K562 (cell line): ENCODE measurements around the gene XBP1. TPM values are rescaled to one million over a fixed set of nuclear protein-coding genes. Genes with fewer than 3 reads are reported as not detected.
A peak's percentile ranks its signal among the peaks of the same experiment; 100 is the strongest.

Source experiments
- ARID3A ChIP-seq: IDR thresholded peaks from 2 replicates; pipeline ENCODE4 v1.6.1; 2012; ENCODE audit warnings: low read depth, low read length, improper control_type of control experiment, borderline replicate concordance
- CBX1 ChIP-seq: sonication (generic); IDR thresholded peaks from 2 replicates; pipeline ENCODE4 v1.6.1; 2016; ENCODE audit warnings: antibody characterized with exemption, low read depth, mild to moderate bottlenecking
- HOMEZ ChIP-seq: fragments of 250-450 bp; sonication (Bioruptor Pico); IDR thresholded peaks from 2 replicates; pipeline ENCODE4 v1.4.0; 2020; ENCODE audit warnings: mild to moderate bottlenecking, moderate library complexity
- ILF3 ChIP-seq: fragments of 450-650 bp; IDR thresholded peaks from 2 replicates; pipeline ENCODE4 v1.6.1; 2018; ENCODE audit warnings: antibody characterized with exemption, mild to moderate bottlenecking, moderate library complexity, borderline replicate concordance
- NFRKB ChIP-seq: fragments of 450-650 bp; IDR thresholded peaks from 2 replicates; pipeline ENCODE4 v1.6.1; 2016; ENCODE audit warnings: low read depth
- POLR3A ChIP-seq: IDR thresholded peaks from 2 replicates; pipeline ENCODE4 v1.6.1; 2011; ENCODE audit warnings: borderline replicate concordance, mild to moderate bottlenecking, moderate library complexity; ENCODE audit not compliant: insufficient read length, insufficient read depth; ENCODE audit errors: extremely low read depth
- SMAD1 ChIP-seq: fragments of 150-350 bp; IDR thresholded peaks from 2 replicates; pipeline ENCODE4 v1.6.1; 2014; ENCODE audit warnings: low read length, low read depth; ENCODE audit not compliant: partially characterized antibody
- SMARCC2 ChIP-seq: fragments of 450-650 bp; IDR thresholded peaks from 2 replicates; pipeline ENCODE4 v1.6.1; 2017; ENCODE audit warnings: antibody characterized with exemption, moderate library complexity, mild to moderate bottlenecking, low read depth
- ZNF398 ChIP-seq: fragments of 250-450 bp; sonication (Bioruptor Pico); IDR thresholded peaks from 2 replicates; pipeline ENCODE4 v1.8.0; 2021; ENCODE audit warnings: moderate library complexity, mild to moderate bottlenecking, inconsistent platforms
- ZNF639 ChIP-seq, 2 experiments: fragments of 200-800 bp in 1 of 2; sonication (Bioruptor generic) in 1 of 2; sonication (generic) in 1 of 2; formaldehyde crosslinking in 1 of 2; IDR thresholded peaks in 1 of 2; conservative IDR thresholded peaks in 1 of 2; 2 replicates each; pipeline versions ENCODE4 v1.5.0 to v1.6.1; 2016 to 2020; ENCODE audit warnings: missing compliant biosample characterization in 1 of 2, missing genetic modification characterization in 1 of 2, missing genetic modification reagents in 1 of 2
- ZNF75A ChIP-seq: fragments of 450-650 bp; formaldehyde crosslinking; IDR thresholded peaks from 2 replicates; pipeline ENCODE4 v1.4.0; 2020; ENCODE audit warnings: mild to moderate bottlenecking
- ZNF830 ChIP-seq: fragments of 250-450 bp; sonication (Bioruptor Pico); IDR thresholded peaks from 2 replicates; pipeline ENCODE4 v1.5.0; 2021; ENCODE audit warnings: mild to moderate bottlenecking
- polyA plus RNA-seq, 8 experiments: library from polyadenylated mRNA; depleted of rRNA in 4 of 8; stranded (reverse) in 5 of 8; unstranded in 3 of 8; fragments of >200 nt; fragmentation: Nextera tagmentation in 2 of 8; fragmentation: Illumina TruSeq in 1 of 8; extraction: Ambion mirVana in 2 of 8; extraction: Trizol in 1 of 8; gene quantifications; 2 replicates each; pipeline versions ENCODE4 v1.2.1 to v1.2.3, GENCODE V29; 2011 to 2014; ENCODE audit warnings: inconsistent platforms in 1 of 8, missing spikeins in 1 of 8
- total RNA-seq, 7 experiments: library from RNA; depleted of rRNA in 6 of 7; stranded (reverse); fragments of >200 nt in 6 of 7; fragmentation: Illumina TruSeq in 2 of 7; extraction: Trizol in 2 of 7; gene quantifications; 2 replicates each; pipeline versions ENCODE4 v1.2.1 to v1.2.3, GENCODE V29; 2011 to 2021; ENCODE audit warnings: low replicate concordance in 1 of 7
- TF ChIP-seq, protein P1 (sequence below): sonication (generic); formaldehyde crosslinking; IDR thresholded peaks from 2 replicates; pipeline ENCODE4 v1.8.1; 2023; ENCODE audit warnings: mild to moderate bottlenecking, missing genetic modification reagents, moderate library complexity
- TF ChIP-seq, protein P2 (sequence below): fragments of 250-450 bp; sonication (Bioruptor Pico); IDR thresholded peaks from 2 replicates; pipeline ENCODE4 v1.5.0; 2021; ENCODE audit warnings: mild to moderate bottlenecking, borderline replicate concordance

Gene XBP1
- total and polyA plus RNA-seq, 9 of the 15 experiments (the other 6 are each of a cell fraction or from before 2014, with no cell fraction given): 25.0 to 218 (median 94.6) TPM

GRCh38 chr22:28793976-28794584 is 6.3 kb downstream of the XBP1 start (continued):
- TF ChIP-seq POLR3A: no peak
- no peak for TF ChIP-seq CBX1
- no peak for TF ChIP-seq NFRKB
- no peak for TF ChIP-seq ZNF639 (CRISPR knock-in tag; conservative IDR thresholded peaks at IDR 0.05 in 1 of 2, IDR thresholded peaks at IDR 0.05 in 1 of 2)
- TF ChIP-seq, protein P1, sequence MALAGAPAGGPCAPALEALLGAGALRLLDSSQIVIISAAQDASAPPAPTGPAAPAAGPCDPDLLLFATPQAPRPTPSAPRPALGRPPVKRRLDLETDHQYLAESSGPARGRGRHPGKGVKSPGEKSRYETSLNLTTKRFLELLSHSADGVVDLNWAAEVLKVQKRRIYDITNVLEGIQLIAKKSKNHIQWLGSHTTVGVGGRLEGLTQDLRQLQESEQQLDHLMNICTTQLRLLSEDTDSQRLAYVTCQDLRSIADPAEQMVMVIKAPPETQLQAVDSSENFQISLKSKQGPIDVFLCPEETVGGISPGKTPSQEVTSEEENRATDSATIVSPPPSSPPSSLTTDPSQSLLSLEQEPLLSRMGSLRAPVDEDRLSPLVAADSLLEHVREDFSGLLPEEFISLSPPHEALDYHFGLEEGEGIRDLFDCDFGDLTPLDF (CRISPR knock-in tag): no peak
- no peak for TF ChIP-seq ARID3A
- TF ChIP-seq HOMEZ (CRISPR knock-in tag): no peak
- no peak for TF ChIP-seq ZNF75A (CRISPR knock-in tag)
- TF ChIP-seq, protein P2, sequence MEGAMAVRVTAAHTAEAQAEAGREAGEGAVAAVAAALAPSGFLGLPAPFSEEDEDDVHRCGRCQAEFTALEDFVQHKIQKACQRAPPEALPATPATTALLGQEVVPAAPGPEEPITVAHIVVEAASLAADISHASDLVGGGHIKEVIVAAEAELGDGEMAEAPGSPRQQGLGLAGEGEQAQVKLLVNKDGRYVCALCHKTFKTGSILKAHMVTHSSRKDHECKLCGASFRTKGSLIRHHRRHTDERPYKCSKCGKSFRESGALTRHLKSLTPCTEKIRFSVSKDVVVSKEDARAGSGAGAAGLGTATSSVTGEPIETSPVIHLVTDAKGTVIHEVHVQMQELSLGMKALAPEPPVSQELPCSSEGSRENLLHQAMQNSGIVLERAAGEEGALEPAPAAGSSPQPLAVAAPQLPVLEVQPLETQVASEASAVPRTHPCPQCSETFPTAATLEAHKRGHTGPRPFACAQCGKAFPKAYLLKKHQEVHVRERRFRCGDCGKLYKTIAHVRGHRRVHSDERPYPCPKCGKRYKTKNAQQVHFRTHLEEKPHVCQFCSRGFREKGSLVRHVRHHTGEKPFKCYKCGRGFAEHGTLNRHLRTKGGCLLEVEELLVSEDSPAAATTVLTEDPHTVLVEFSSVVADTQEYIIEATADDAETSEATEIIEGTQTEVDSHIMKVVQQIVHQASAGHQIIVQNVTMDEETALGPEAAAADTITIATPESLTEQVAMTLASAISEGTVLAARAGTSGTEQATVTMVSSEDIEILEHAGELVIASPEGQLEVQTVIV (CRISPR knock-in tag): no peak
- no peak for TF ChIP-seq ZNF830 (CRISPR knock-in tag)
- no peak for TF ChIP-seq ZNF398 (CRISPR knock-in tag)
- no peak for TF ChIP-seq SMAD1
- TF ChIP-seq SMARCC2: no peak
- peak; percentile 63; the same call in 1 of the 2 replicates for TF ChIP-seq ILF3
